Mucosa of gallbladder (tissue), 1 donor: ENCODE results near the gene ZNF26. TPM values are rescaled to one million over a fixed set of nuclear protein-coding genes. Genes with fewer than 3 reads are reported as not detected.
"Not testable (repeated sequence)": the region's sequence is repeated elsewhere in the genome, so short reads cannot be mapped to it uniquely, and the experiment has no call there.

Experiments used
- DNase-seq: peaks from one replicate; pipeline ENCODE4 v3.0.0-alpha.2; 2020; ENCODE audit warnings: low spot score
- total RNA-seq: library from RNA; stranded (reverse); gene quantifications from one replicate; pipeline ENCODE4 v1.2.1, GENCODE V29; 2021
- donor health status: DM: no; HTN: no; CAD: no.

The ZNF26 gene
- total RNA-seq, 1 donor from 2014 or later = 14.3 TPM

- DNase-seq = peak; percentile 17
These were observed 30.8 kb upstream of the ZNF26 start for GRCh38 chr12:132955094-132956010.

DNA sequence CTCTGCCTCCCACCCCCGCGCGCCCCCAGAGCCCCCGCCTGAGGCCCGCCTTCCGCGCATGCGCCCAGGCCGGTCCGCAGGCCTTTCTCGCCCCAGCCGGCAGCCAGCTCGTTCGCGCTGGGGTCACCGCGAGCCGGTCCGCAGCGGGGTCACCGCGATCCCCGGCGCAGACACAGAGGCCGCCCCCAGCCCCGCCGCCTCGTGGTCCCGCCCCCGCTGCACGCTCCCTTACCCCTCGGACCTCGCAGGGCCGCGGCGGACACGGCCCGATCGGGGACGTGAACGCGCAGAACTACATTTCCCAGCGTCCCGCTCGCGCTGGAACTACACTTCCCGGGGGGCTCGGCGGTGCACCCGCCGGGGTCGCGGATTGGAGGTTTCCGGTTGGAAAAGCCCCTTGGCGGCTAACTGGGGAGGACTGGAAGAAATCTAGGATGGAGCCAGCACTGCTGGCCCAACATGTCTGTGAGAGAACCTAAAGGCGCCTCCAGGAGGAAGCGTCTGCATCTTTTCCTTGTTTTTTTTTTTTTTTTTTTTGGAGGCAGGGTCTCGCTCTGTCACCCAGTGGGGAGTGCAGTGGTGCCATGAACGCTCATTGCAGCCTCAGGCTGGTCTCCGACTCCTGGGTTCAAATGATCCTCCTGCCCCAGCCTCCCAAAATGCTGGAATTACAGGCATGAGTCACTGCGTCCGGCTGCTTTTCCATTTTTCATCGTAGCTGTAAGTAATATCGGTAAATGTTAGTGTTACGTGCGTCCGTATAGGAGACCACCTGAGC, 30.0 kb upstream of the ZNF26 start, which contains the start of gene ZNF605:
Gene ZNF605 (minus strand): TSS at position 296 of the 778 bp plus-strand sequence. CDS start 10,671 bp downstream, outside the sequence.
- DNase-seq = peak; percentile 88

GRCh38 chr12:132961790-132962189, 24.4 kb upstream of the ZNF26 start:
- not testable (repeated sequence) for DNase-seq

GRCh38 chr12:132963947-132964346, 22.2 kb upstream of the ZNF26 start:
- not testable (repeated sequence) for DNase-seq

DNA sequence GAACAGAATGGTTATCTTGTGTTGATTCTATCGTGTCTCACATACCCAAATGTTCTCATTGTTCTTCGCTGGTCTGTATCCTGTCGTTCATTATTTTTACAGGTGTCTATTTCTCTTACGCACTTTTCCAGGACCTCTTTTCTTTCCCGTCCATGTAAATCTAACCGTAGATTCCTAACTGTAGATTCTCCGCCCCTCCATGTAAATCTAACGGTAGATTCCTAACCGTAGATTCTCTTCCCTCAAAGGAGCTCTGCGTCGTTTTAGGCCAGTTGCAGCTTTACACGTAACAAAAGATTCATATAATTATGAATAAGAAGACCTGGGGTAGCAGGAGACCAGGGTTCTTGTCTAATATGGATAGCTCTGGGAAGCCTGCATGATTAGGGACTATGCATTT, 20.4 kb upstream of the ZNF26 start:
- DNase-seq = no peak

GRCh38 chr12:132966676-132967415, 19.3 kb upstream of the ZNF26 start:
- no peak for DNase-seq

DNA sequence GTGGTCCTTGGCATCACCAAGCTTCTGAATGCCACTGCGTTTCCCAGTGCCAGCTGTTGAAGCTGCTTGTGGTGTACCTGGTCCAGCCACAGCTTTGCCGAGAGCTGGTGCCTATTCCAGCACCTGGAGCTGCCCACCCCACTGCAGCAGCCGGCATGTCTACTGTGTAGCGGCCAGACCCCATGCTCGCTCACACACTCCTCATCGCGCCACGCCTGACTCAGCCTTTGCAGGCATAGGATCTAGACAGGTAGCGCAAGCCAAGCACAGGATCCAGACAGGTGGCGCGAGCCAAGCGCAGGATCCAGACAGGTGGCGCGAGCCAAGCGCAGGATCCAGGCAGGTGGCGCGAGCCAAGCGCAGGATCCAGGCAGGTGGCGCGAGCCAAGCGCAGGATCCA, 18.4 kb upstream of the ZNF26 start:
- no peak for DNase-seq

- no peak for DNase-seq
These were observed 13.8 kb upstream of the ZNF26 start for GRCh38 chr12:132972374-132972773.

GRCh38 chr12:132976870-132977269, 9.3 kb upstream of the ZNF26 start:
- DNase-seq = not testable (repeated sequence)

GRCh38 chr12:132986885-132987225, 688 bp downstream of the ZNF26 start:
- no peak for DNase-seq

DNA sequence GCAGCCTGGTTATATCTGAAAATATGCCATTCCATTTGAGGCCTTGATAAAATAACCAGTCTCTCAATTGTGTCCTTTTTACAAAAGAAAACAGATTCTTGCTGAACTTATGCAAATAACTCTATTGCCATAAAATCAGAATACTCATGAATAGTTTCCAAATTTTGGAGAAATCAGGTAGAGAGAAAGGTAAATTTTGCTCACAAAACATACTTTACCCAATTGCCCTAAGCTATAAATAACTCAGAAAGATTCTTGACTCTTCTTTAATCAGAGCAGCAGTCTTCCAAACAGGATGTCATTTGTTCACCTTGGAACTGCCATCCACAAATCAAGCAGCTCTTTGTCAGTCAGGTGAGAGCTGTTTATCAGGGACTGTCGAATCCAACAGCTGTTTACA, 12.6 kb downstream of the ZNF26 start:
- no peak for DNase-seq

DNA sequence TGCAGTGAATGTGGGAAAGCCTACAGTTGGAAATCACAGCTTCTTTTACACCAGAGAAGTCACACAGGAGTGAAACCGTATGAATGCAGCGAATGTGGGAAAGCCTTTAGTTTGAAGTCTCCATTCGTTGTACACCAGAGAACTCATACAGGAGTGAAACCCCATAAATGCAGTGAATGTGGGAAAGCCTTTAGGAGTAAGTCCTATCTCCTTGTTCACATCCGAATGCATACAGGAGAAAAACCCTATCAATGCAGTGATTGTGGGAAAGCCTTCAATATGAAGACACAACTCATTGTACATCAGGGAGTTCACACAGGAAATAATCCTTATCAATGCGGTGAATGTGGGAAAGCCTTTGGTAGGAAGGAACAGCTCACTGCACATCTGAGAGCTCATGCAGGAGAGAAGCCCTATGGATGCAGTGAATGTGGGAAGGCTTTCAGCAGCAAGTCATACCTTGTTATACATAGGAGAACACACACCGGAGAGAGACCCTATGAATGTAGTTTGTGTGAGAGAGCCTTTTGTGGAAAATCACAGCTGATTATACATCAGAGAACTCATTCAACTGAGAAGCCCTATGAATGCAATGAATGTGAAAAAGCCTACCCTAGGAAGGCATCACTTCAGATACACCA, 24.6 kb downstream of the ZNF26 start:
- no peak for DNase-seq

DNA sequence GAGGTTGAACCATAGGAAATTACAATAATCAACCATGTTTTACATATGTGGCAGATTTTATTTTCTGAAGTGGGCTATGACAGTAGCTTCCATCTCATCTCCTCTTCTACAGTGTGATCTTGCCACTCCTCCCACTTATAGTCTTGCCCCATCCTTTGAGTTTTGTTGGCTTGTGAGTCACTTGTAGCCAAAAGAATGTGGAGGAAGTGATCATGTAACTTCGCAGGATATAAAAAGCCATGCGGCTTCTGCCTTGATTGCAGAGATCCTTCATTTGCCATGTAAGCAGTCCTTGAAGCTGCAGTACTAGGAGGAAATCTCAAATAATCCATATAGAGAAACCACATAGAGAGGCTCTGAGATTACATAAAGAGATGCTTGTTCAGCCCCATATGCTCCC, 37.4 kb downstream of the ZNF26 start:
- no peak for DNase-seq

DNA sequence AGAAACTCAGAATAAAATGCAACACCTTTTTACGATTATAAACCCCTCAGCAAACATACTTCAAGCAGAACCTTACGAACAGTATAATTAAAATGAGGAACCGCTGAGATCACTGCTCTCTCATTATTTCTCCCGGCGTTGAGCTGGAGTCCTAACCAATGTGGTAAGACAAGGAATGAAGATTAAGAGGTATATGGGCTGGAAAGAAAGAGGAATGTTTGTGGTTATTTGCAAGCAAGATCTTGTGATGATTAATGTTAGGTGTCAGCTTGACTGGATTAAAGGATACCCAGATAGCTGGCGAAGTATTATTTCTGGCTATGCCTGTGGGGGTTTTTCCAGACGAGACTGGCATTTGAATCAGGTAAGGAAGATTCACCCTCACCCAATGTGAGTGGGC, 40.8 kb downstream of the ZNF26 start:
- DNase-seq = no peak

DNA sequence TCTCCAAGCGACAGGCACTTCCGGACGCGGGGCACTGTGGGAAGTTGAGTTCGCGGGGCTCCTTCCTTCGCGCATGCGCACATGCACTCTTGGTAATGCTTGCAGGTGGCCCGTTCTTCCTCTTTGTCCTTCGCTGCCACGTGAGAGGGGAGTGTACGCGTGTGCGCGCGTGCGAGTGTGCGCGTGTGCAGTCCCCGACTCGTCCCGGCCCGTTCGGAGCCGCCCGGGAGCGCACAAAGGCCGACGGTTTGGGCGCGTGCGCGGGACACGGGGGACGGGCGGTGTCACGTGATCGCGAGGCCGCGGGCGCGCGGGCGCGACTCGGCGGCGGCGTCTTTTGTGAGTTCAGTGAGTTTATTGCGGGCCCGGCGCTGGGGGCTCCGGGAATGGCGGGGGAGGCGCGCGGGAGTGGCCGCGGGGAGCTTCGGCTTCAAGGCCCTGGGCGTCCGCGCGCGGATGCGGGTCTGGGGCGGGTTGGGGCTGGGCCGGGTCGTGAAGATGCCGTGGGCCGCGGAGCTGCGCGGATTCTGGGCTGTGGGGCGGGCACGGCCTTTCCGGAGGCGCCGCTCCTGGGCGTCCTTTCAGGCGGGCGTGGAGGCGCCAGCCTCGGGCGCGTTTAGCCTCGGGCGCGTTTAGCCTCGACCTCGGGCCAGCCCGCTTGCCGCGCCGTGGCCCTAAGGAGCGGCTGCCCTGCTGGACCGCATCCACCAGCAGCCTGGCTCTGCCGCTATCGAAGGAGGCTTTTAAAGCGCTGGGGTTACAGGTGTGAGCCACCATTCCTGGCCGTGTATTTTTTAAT, 51.2 kb downstream of the ZNF26 start, which contains the start of gene ZNF84:
Gene ZNF84 (plus strand): TSS at position 303 of the 799 bp plus-strand sequence. CDS start 3,959 bp downstream, outside the sequence.
- DNase-seq = peak; percentile 97

DNA sequence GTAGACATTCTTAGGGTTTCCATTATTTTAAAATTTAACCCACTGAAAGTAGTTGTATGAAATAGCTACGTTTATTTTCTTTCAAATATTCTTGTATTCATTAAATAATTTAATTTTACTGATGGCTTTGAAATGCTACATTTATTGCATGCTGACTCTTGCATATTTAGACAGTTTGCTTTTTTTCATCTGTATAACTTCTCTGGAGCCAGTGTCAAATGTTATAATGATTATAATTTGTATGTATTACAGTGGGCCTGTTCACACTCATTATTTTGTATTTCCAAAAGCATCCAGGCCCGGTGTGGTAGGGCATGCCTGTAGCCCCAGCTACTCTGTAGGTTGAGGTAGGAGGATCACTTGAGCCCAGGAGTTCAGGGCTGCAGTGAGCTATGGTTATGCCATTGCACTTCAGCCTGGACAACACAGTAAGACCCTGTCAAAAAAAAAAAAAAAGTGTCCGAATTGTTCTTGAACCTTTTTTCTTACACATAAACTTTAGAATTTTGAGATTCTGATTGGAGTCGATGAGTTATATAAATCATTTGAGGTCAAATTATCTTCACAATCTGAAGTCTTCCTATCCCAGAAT, 52.0 kb downstream of the ZNF26 start:
- DNase-seq = no peak

DNA sequence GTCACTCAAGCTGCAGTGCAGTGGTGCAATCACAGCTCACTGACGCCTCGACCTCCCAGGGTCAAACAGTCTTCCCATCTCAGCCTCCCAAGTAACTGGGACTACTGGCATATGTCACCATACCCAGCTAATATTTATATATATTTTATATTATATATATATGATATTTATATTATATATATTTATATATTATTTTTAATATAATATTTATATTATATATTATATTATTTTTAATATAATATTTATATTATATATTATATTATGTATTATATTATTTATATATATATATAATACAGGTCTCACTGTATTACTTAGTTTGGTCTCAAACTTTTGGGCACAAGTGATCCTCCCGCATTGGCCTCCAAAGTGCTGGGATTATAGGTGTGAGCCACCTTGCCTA, 60.5 kb downstream of the ZNF26 start:
- DNase-seq = no peak

DNA sequence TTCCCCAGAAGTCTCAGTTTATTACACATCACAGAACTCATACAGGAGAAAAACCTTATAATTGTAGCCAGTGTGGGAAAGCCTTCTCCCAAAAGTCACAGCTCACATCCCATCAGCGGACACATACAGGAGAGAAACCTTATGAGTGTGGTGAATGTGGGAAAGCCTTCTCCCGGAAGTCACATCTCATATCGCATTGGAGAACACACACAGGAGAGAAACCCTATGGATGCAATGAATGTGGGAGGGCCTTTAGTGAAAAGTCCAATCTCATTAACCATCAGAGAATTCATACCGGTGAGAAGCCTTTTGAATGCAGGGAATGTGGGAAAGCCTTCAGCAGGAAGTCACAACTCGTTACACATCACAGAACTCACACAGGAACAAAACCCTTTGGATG, 71.3 kb downstream of the ZNF26 start:
- no peak for DNase-seq

DNA sequence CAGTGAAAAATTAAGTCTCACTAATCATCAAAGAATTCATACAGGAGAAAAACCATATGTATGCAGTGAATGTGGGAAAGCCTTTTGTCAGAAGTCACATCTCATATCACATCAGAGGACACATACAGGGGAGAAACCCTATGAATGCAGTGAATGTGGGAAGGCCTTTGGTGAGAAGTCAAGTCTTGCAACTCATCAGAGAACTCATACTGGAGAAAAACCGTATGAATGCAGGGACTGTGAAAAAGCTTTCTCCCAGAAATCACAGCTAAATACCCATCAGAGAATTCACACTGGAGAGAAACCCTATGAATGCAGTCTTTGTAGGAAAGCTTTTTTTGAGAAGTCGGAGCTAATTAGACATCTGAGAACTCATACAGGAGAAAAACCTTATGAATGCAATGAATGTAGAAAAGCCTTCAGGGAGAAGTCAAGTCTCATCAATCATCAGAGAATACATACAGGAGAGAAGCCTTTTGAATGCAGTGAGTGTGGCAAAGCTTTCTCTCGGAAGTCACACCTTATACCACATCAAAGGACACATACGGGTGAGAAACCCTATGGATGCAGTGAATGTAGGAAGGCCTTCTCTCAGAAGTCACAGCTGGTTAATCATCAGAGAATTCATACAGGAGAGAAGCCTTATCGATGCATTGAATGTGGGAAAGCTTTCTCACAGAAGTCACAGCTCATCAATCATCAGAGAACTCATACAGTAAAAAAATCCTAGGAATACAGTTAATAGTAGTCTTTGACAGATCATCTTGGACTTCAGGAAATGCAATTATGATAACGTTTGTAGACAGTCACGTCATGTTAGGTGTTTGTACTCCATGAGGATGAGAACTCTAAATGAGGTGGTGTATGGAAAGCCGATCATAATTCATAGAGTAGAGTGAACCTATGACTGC, 72.3 kb downstream of the ZNF26 start:
- DNase-seq = no peak
